GM18526 (cell line): Measurements from ENCODE around the gene MAP7D1.

Source experiments
- POLR2A ChIP-seq: IDR thresholded peaks from 3 replicates; pipeline ENCODE4 v1.6.1; 2011; ENCODE audit not compliant: insufficient read length; ENCODE audit errors: extremely low read depth

The MAP7D1 gene

DNA sequence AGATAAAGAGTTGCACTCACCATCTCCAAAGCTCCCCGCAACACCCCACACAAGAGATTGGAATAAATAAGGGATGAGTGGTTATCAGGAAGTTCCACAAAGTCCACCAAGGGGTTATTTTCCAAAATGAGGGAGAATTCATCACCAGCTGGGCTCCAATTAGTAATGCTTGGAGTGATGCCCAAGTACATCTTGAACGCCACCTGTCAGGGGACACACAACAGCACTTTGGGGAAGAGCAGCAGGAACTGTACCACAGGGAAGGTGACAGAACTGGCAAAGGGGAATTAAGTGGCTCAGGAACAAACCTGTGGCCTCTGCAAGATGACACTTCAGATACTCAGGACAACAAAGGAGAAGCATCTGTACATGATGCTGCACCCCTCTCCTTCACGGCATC, 18.2 kb upstream of the MAP7D1 start:
- no peak for TF ChIP-seq POLR2A

- no peak for TF ChIP-seq POLR2A
Observed at GRCh38 chr1:36139521-36139920, 16.4 kb upstream of the MAP7D1 start.

GRCh38 chr1:36142121-36142520, 13.8 kb upstream of the MAP7D1 start:
- TF ChIP-seq POLR2A: no peak

GRCh38 chr1:36143424-36143823, 12.5 kb upstream of the MAP7D1 start:
- no peak for TF ChIP-seq POLR2A

DNA sequence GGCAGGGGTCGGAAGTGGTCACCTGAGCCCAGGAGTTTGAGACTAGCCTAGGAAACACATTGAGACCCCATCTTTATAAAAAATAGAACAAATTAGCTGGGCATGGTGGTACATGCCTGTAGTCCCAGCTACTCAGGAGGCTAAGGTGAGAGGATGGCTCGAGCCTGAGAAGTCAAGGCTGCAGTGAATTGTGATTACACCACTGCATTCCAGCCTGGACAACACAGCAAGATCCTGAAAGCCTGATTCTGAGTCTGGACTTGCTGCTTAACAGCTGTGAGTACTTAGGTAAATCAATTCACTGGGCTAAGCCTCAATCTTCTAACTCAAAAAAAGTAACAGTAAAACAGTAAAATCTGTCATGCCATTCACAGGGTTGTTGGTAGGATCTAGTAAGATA, 11.5 kb upstream of the MAP7D1 start:
- TF ChIP-seq POLR2A: no peak

DNA sequence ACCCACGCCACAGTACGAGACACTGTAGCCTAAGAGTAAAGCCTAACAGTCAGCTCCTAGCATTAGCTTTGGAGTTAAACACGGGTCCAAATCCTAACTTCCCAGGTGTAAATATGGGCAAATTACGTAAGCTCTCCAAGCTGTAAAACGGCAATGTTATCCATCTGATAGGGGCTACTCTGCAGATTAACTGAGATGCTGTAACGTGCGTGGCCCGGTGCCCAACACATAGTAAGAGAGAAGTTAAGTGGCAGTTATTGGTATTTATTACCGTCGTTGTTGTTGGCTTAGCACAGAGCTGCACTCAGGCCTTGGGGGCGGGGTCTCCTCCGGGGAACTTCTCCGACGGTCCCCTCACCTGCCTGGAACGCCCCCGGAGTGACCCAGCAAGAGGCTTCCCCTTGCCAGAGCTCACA, 7.1 kb upstream of the MAP7D1 start:
- no peak for TF ChIP-seq POLR2A

- TF ChIP-seq POLR2A: peak; percentile 69
Observed at GRCh38 chr1:36149237-36149972, 6.6 kb upstream of the MAP7D1 start, which contains the start of gene TRAPPC3. TSS of gene TRAPPC3 (minus strand) at chr1:36149486. CDS start at chr1:36149378, 108 bp downstream.

DNA sequence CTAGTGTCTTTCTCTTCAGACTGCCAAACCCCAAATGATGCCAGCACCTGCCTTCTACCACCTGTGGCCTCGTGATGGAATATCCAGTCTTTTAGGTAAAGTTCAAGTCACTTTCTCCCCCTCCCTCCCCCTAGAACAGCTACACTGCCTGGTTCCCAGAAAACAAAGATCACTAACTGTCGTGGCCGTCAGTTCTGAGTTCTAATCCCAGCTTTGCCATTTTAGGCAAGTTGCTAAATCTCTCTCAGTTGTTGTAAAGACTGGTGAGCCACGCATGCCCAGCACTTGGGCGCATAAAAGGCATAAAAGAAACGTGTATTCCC, 6.0 kb upstream of the MAP7D1 start:
- no peak for TF ChIP-seq POLR2A

DNA sequence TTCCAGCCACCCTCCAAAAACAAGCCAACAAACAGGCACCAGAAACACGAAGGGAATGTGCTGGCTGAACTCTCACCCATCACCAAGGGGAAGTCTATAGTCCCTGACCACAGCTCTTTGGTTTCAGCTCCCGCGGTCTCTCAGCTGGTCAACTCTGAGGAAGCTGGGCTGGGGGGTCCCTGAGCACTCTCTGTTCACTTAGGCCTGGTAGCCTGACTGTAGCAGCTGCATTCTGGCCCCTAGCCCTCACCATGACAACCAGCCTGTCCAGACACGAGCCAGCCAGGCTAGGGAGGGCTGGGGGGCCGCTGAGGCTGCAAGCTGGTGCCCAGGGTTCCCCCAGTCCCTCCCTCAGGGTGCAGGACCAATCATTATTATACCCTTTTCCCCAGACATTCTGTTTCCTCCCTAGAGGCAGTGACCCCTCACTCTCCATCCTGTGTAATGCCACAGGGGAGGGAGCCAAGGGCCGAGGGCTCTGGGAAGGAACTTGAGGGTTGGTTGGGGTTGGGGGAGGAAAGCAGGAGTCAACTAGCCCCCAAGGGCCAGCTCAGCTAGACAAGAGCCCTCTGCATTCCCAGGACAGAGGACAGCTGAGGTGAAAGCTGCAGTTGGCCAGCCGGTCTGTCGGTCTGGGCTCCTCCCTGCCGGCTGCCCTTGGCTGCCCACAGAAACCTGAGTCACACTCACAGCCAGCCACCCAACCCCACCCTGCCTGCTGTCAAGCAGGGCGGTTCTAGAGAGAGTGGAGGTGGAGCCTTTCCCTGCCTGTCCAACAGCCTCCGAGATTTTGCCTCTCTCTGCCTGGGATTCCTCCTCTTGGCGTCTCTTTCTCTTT, 5.4 kb upstream of the MAP7D1 start:
- peak; percentile 36 for TF ChIP-seq POLR2A

- no peak for TF ChIP-seq POLR2A
Observed at GRCh38 chr1:36151134-36151844, 4.7 kb upstream of the MAP7D1 start.

- peak; percentile 33 for TF ChIP-seq POLR2A
Observed at GRCh38 chr1:36151845-36152203, 4.1 kb upstream of the MAP7D1 start.

DNA sequence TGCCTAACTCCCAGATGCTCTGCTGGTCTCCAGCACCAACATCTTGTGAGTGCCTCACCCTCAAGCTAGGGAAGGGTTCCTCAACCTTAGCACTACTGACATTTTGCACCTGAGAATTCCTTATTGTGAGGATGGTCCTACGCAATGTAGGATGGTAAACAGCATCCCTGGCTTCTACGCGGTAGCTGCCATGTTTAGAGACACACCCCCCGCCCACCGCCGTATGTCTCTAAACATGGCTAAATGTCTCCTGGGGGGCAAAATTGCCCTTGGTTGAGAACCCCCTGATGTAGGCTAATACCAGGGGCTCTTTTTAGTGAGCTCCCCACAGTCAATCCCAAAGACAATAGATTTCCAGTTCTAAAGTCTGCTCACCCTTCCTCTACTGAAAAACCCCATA, 2.5 kb upstream of the MAP7D1 start:
- no peak for TF ChIP-seq POLR2A

- no peak for TF ChIP-seq POLR2A
Observed at GRCh38 chr1:36154335-36154734, 1.6 kb upstream of the MAP7D1 start.

GRCh38 chr1:36154765-36155407, 1.1 kb upstream of the MAP7D1 start:
- no peak for TF ChIP-seq POLR2A

- peak; percentile 32 for TF ChIP-seq POLR2A
Observed at GRCh38 chr1:36156329-36157114, 562 bp downstream of the MAP7D1 start.
